GM19193 (cell line): ENCODE data around the gene XPO4.

Experiments used
- POLR2A ChIP-seq: IDR thresholded peaks from 4 replicates; pipeline ENCODE4 v1.6.1; 2011; ENCODE audit not compliant: insufficient read depth, insufficient read length; ENCODE audit errors: extremely low read depth

The XPO4 gene

GRCh38 chr13:20843166-20843565, 59.4 kb downstream of the XPO4 start:
- TF ChIP-seq POLR2A = no peak

GRCh38 chr13:20840568-20840967, 62.0 kb downstream of the XPO4 start:
- TF ChIP-seq POLR2A = no peak

- no peak for TF ChIP-seq POLR2A
These were observed 68.5 kb downstream of the XPO4 start for GRCh38 chr13:20833900-20834679.

- no peak for TF ChIP-seq POLR2A
These were observed 69.7 kb downstream of the XPO4 start for GRCh38 chr13:20832861-20833260.

GRCh38 chr13:20831933-20832332, 70.6 kb downstream of the XPO4 start:
- TF ChIP-seq POLR2A = no peak

- no peak for TF ChIP-seq POLR2A
These were observed 71.3 kb downstream of the XPO4 start for GRCh38 chr13:20831254-20831653.

GRCh38 chr13:20828539-20829364, 73.8 kb downstream of the XPO4 start:
- TF ChIP-seq POLR2A = no peak

GRCh38 chr13:20826843-20827560, 75.5 kb downstream of the XPO4 start:
- no peak for TF ChIP-seq POLR2A

GRCh38 chr13:20826301-20826700, 76.2 kb downstream of the XPO4 start:
- TF ChIP-seq POLR2A = no peak

- TF ChIP-seq POLR2A = no peak
These were observed 77.1 kb downstream of the XPO4 start for GRCh38 chr13:20825477-20825875.

- TF ChIP-seq POLR2A = no peak
These were observed 77.6 kb downstream of the XPO4 start for GRCh38 chr13:20824762-20825476.

- TF ChIP-seq POLR2A = no peak
These were observed 79.5 kb downstream of the XPO4 start for GRCh38 chr13:20823071-20823470.

GRCh38 chr13:20822406-20822805, 80.1 kb downstream of the XPO4 start:
- no peak for TF ChIP-seq POLR2A

GRCh38 chr13:20819715-20820114, 82.8 kb downstream of the XPO4 start:
- no peak for TF ChIP-seq POLR2A

GRCh38 chr13:20815464-20815863, 87.1 kb downstream of the XPO4 start:
- no peak for TF ChIP-seq POLR2A
